K562 (cell line): ENCODE measurements around the gene ARF5. TPM values are rescaled to one million over a fixed set of nuclear protein-coding genes. Genes with fewer than 3 reads are reported as not detected.

Experiments
- BMI1 ChIP-seq: fragments of 150-350 bp; IDR thresholded peaks from 2 replicates; pipeline ENCODE4 v1.6.1; 2014; ENCODE audit warnings: low read length
- CXXC5 ChIP-seq: fragments of 250-450 bp; sonication (Bioruptor Pico); IDR thresholded peaks from 2 replicates; pipeline ENCODE4 v1.8.0; 2022; ENCODE audit warnings: inconsistent platforms, mild to moderate bottlenecking, moderate library complexity
- FOXJ3 ChIP-seq: sonication (generic); formaldehyde crosslinking; IDR thresholded peaks from 2 replicates; pipeline ENCODE4 v1.4.0; 2020; ENCODE audit warnings: mild to moderate bottlenecking, missing genetic modification reagents
- LCOR ChIP-seq: sonication (generic); formaldehyde crosslinking; IDR thresholded peaks from 2 replicates; pipeline ENCODE4 v1.8.0; 2022; ENCODE audit warnings: mild to moderate bottlenecking, missing genetic modification reagents
- LEF1 ChIP-seq: fragments of 450-650 bp; IDR thresholded peaks from 2 replicates; pipeline ENCODE4 v1.6.1; 2016; ENCODE audit warnings: mild to moderate bottlenecking
- MCM3 ChIP-seq: fragments of 450-650 bp; IDR thresholded peaks from 2 replicates; pipeline ENCODE4 v1.6.1; 2016
- PML ChIP-seq: IDR thresholded peaks from 2 replicates; pipeline ENCODE4 v1.6.1; 2012; ENCODE audit warnings: low read length, inconsistent platforms
- PTRF ChIP-seq: fragments of 450-650 bp; IDR thresholded peaks from 2 replicates; pipeline ENCODE4 v1.6.1; 2016; ENCODE audit warnings: mild to moderate bottlenecking, missing genetic modification characterization, missing compliant biosample characterization
- RAD51 ChIP-seq: fragments of 450-650 bp; IDR thresholded peaks from 2 replicates; pipeline ENCODE4 v1.7.1; 2016; ENCODE audit warnings: low read depth, mild to moderate bottlenecking, borderline replicate concordance
- RBM39 ChIP-seq: fragments of 200-400 bp; formaldehyde crosslinking; optimal IDR thresholded peaks from 2 replicates; pipeline ENCODE3; 2018; ENCODE audit warnings: low read depth, low read length
- TFAM ChIP-seq: fragments of 250-450 bp; sonication (Bioruptor Pico); conservative IDR thresholded peaks from 2 replicates; pipeline ENCODE4 v1.5.0; 2021; ENCODE audit warnings: mild to moderate bottlenecking, moderate library complexity
- YBX1 ChIP-seq: fragments of 450-650 bp; IDR thresholded peaks from 2 replicates; pipeline ENCODE4 v1.7.1; 2016; ENCODE audit warnings: mild to moderate bottlenecking
- ZKSCAN1 ChIP-seq: fragments of 150-350 bp; IDR thresholded peaks from 2 replicates; pipeline ENCODE4 v1.6.1; 2016; ENCODE audit warnings: low read depth, low read length
- ZNF253 ChIP-seq: fragments of 250-450 bp; sonication (Bioruptor Pico); conservative IDR thresholded peaks from 2 replicates; pipeline ENCODE4 v1.6.1; 2021; ENCODE audit warnings: mild to moderate bottlenecking
- ZNF57 ChIP-seq: fragments of 450-650 bp; formaldehyde crosslinking; IDR thresholded peaks from 2 replicates; pipeline ENCODE4 v1.4.0; 2020; ENCODE audit warnings: mild to moderate bottlenecking, moderate library complexity
- ZNF780A ChIP-seq: fragments of 250-450 bp; sonication (Bioruptor Pico); IDR thresholded peaks from 2 replicates; pipeline ENCODE4 v1.5.0; 2021; ENCODE audit warnings: mild to moderate bottlenecking
- polyA plus RNA-seq, 8 experiments: library from polyadenylated mRNA; depleted of rRNA in 4 of 8; stranded (reverse) in 5 of 8; unstranded in 3 of 8; fragments of >200 nt; fragmentation: Nextera tagmentation in 2 of 8; fragmentation: Illumina TruSeq in 1 of 8; extraction: Ambion mirVana in 2 of 8; extraction: Trizol in 1 of 8; gene quantifications; 2 replicates each; pipeline versions ENCODE4 v1.2.1 to v1.2.3, GENCODE V29; 2011 to 2014; ENCODE audit warnings: inconsistent platforms in 1 of 8, missing spikeins in 1 of 8
- total RNA-seq, 7 experiments: library from RNA; depleted of rRNA in 6 of 7; stranded (reverse); fragments of >200 nt in 6 of 7; fragmentation: Illumina TruSeq in 2 of 7; extraction: Trizol in 2 of 7; gene quantifications; 2 replicates each; pipeline versions ENCODE4 v1.2.1 to v1.2.3, GENCODE V29; 2011 to 2021; ENCODE audit warnings: low replicate concordance in 1 of 7
- TF ChIP-seq, protein P1 (sequence below): fragments of 450-650 bp; IDR thresholded peaks from 2 replicates; pipeline ENCODE4 v1.6.1; 2016; ENCODE audit warnings: mild to moderate bottlenecking

The ARF5 gene
- total and polyA plus RNA-seq, 9 of the 15 experiments (the other 6 are each of a cell fraction or from before 2014, with no cell fraction given), result 8.1 to 290 (median 125) TPM

DNA sequence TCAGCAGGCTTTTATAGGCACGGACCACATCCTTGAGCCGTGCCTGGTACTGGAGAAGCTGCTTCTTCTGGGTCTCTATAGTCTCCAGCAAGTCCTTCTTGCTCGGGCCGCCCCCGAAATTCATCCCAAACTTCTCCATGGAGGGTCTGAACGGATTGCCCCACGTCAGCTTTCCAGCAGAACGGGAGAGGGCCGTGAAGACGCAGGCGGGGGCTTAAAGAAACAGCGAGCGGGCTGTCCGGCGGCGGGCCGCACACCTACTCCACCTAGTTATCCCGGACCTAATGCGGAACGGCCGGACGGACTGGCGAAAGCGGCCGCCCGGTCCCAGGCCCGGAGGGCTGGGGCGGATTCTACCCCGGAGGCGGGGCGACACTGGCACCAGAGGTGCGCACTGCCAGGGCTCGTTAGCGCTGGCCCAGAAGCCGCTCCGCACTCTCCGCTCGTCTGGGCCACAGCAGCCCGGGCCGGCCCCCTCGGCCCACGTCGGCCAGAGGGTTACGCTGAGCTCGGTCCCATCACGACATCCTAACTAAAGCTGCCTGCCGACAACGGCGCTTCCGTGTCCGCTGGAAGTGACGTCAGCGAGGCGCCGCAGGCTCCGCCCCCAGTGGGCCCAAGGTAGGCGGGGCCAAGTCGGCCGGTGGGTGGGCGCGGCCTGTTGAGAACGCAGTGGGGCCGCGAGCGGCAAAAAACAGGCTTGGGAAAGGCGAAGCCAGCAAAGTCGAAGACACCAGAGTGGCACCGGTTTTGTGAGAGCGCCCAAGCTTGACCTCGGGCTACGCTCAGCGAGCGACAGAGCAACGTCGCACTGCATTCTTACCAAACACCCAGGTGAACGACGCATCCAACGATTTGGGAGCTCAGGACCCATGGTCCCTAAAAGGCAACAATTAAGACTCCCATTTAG is 2.9 kb upstream of the ARF5 start, which contains the start of gene GCC1 (continued):
- TF ChIP-seq PML (peak; percentile 58; the same call in 1 of the 2 replicates), MCM3 (no peak), TFAM (CRISPR knock-in tag) (no peak), YBX1 (no peak), PTRF (tag) (no peak), RBM39 (peak; percentile 16), ZNF253 (CRISPR knock-in tag) (no peak), LCOR (CRISPR knock-in tag) (no peak; the same call in 1 of the 2 replicates), BMI1 (no peak), LEF1 (no peak), RAD51 (no peak), ZNF57 (CRISPR knock-in tag) (no peak), ZKSCAN1 (peak; percentile 65; the same call in 1 of the 2 replicates), ZNF780A (CRISPR knock-in tag) (no peak), CXXC5 (CRISPR knock-in tag) (peak; percentile 97), FOXJ3 (CRISPR knock-in tag) (no peak)
- TF ChIP-seq, protein P1, sequence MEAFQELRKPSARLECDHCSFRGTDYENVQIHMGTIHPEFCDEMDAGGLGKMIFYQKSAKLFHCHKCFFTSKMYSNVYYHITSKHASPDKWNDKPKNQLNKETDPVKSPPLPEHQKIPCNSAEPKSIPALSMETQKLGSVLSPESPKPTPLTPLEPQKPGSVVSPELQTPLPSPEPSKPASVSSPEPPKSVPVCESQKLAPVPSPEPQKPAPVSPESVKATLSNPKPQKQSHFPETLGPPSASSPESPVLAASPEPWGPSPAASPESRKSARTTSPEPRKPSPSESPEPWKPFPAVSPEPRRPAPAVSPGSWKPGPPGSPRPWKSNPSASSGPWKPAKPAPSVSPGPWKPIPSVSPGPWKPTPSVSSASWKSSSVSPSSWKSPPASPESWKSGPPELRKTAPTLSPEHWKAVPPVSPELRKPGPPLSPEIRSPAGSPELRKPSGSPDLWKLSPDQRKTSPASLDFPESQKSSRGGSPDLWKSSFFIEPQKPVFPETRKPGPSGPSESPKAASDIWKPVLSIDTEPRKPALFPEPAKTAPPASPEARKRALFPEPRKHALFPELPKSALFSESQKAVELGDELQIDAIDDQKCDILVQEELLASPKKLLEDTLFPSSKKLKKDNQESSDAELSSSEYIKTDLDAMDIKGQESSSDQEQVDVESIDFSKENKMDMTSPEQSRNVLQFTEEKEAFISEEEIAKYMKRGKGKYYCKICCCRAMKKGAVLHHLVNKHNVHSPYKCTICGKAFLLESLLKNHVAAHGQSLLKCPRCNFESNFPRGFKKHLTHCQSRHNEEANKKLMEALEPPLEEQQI, result no peak
